GM18907 (cell line): ENCODE results near the gene C1QTNF5.

Experiments used
- ATAC-seq: cut with Tn5 transposase; IDR thresholded peaks from one replicate; pipeline ENCODE4 v1.9.1; 2021; ENCODE audit warnings: mild to moderate bottlenecking, moderate library complexity; ENCODE audit not compliant: unreplicated experiment

The C1QTNF5 gene

DNA sequence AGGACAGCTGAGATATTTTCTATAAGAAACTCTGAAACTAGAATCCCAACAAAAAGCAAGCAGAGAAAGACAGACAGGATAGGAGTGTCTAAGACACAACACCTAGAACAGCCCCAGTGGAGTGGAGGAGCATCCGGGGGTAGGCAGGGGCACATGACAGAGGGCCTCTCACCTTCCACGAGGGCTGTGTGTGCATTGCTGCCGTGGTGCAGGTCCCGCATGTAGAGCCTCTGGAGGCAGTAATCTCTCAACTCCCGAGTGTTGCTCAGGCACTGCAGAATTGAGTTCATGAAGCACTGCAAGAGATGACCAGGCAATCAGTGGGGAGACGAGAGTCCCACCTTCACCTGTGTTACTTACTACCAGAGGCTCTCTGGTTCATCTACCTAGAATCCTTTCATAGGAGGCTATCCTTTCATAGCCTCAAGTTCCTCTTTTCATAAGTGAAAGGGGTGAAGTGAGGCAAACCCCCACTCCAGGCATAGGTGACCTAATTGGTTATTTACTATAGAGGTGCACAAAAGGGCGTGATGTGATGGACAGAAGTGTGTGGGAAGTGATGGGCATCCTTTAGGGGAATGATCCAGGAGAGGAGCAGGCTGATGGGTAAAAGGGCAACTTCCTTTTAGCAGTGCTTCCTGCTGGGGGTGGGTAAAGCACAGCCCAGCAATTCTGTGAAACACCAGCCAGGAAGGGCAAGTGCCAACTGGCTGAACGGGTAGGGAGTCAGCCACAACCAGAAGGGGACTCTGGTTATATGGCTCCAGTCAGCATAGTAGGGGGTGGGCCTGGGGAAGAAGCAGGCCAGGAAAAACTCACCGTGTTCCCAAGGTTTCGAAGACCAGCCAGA is 18.9 kb upstream of the C1QTNF5 start:
- ATAC-seq, result no peak

DNA sequence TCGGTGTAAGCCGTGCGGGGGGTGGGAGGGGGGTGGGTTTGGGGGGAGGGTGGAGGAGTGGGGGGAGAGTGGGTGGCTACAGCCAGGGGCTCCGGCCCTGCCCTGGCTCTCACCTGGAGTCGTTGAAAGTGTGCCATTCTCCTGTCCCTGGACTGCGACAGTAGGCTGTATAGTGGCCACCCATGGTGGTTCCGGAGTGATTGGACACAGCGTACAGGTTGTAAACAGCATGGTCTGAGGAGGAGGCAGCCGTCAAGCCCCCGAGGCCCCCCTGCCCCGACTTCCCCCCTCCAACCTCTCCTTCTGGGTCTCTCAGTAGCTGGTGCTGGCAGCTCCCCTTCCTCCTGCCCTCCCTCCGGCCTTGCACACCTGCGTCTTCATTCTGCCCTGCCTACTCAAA is 16.4 kb upstream of the C1QTNF5 start:
- no peak for ATAC-seq

DNA sequence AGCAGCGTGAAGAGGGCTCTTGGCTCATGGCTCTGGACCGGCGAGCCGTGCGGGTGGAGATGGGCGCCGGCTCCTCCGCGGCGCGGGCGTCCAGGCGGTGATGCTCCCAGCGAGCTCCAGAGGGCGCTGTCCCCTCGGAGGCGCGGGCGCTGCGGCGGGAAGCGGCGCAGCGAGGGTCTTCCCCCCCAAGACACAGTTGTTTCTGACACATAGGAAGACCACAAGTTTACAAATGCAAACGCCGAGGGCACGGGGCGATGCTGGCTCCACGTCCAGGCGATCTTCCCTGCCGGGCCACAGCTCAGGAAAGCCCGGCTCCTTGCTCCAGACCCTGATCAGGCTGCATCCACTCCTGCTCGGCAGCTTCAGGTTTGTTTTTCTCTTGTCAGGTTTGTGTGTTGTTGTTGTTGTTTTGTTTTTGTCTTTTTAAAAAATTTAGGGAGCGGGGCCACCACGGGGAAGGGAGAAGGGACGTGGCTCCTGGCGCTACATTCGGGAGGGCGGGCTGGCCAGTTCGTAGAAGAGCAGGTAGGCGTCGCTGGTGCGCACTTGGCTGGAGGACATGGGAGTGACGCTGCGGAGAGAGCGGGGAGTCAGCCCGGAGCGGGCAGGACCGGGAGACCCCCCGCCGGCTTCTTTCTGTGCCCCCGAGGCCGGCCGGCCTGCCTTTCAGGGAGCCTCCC is 15.8 kb upstream of the C1QTNF5 start:
- ATAC-seq, result peak; percentile 68

DNA sequence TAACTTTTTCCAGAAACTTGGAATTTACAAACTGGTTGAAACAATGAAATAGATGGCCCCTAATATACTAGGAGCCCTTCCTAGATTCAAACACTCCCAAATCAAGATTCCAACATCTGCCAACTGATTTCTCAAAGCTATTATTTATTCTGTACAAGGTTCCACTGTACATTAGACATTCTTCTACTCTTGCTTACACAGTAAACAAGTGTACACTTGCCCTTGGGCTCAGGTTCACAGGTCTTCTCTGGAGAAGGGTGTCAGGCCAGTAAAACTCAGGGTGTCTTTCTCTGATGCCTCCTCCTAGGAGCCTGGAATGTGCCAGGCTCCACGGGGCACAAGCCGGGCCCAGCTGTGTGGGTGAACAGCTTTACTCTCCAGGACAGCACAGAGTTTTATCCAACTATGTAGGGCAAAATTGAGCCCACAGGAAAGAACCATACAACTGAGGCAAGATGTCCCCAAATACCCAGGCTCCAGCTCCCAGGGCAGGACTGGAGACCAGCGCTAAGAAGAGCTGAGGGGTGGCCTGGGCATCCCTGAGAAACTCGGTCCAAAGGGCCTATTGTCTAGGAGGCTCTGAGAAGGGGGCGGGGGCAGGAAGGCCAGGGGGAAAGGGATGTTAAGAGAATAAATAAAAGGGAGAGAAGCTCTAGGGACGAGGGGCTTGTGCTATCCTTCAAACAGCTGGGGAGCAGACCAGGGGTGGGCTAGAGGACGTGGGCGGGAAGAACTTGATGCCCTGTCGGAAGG is 14.6 kb upstream of the C1QTNF5 start:
- ATAC-seq, result no peak

DNA sequence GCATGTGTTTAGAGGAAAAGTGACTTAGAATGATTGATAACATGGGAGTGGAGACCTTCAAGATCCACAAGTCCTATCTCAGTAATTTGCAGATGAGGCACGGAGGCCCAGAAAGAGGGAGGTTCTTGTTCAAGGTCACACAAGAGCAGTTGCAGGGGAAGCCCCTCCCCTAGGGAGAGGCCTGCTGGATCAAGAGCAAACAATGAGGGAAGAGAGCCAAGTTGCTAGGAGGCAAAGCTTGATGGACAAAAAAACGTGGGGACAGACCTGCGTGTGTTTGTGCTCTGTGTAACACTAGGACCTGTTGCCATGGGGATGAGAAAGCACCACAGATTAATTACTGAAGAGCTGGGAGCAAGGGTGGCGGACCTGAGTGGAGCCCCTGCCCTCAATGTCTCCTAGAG is 12.2 kb upstream of the C1QTNF5 start:
- no peak for ATAC-seq

DNA sequence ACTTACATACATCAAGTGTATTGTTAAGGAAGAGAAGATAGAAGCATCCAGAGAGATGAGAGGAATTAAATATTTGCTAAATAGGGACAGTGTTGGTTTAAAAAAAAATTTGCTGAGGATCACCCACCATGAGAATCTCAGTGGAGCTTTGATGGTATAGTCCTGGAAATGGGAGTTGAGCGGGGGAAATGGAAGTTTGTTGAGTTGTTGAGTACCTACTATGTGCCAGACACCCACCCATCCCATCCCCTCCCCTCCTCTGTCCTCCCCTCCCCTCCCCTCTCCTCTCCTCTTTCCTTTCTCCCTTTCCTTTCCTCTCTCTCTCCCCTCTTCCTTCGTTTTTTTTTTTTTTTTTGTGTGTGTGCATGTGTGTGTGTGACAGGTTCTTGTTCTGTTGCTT is 10.5 kb upstream of the C1QTNF5 start:
- ATAC-seq, result no peak

DNA sequence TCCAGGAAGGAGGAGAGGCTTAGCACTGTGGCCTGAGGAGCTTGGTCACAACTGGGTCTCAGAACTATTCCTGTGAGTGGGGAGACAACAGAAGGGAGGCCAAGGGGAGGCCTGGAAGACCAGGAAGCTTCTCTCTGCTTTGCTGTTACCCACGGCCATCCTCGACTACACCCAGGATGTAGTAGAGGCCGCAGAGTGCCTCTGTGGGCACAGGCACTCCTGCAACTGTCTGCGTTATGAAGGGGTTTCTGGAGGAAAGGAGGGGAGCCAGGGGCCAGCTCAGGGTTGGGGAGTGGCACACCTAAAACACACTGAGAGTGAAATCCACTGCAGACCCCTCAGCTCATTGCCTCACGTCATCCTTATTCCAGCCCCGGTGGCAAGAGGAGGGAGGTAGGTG is 9.6 kb upstream of the C1QTNF5 start:
- ATAC-seq, result no peak

DNA sequence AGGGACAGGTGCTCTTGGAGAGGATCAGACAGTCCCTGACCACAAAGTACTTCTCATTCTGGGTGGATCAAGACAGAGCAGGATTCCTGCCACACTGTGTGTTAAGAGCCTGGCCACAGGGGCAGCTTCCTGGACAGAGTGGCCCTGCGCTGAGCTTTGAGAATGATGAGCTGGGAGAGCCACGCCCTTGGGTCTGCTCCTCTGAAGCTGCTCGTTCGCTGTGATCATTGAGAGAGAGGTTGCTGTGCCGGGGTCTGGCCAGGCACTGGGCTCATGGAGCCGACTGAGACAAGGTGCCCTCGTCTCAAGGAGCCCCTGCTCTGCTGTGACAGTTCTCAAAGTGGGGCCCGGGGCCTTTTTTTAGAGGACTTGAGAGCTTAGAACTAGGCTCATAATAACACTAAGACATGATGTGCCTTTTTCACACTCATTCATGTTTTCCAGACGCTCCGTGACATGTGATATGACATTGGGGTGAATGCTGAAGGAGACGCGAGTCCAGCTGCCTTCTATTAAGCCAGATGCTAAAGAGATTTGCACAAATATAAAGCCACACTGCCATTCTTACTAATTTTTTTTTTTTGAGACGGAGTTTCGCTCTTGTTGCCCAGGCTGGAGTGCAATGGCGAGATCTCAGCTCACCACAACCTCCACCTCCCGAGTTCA is 7.4 kb upstream of the C1QTNF5 start:
- ATAC-seq, result no peak

DNA sequence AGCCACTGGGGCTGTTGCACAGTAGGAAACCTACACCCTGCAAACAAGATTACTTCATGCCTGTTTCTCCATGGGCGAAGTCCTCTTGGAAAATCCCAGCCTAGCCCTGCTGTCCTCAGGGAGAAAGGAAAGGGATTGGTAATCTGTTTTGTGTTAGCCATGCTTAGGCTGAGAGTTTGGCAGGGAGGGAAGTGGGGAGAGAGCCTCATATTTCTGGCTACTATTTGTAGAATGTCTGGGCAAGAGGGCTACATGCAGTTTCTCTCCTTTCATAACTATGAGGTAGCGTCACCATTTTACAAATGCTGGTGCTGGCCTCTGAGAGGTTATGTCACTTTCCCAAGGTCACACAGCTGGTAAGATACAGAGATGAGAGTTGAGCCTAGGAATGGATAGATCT is 6.6 kb upstream of the C1QTNF5 start:
- no peak for ATAC-seq

DNA sequence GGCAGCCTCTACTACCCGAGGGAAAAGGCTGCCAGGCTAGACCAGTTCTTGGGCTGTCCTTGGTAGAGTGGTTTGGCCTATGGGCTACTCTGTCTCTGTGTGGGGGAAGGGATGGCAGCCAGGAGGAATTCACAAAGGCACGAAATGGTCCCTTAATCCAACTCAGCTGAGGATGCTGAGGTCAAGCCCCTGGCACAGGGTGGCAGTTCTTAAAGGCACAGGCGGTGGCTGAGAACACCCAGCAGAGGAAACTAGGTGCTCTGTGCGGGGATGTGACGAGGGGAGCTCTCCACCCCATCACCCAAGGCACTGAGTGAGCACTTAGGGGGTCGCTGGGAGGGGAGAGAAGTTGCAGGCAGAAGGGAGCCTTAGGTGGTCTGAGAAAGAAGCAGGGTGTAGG is 5.9 kb upstream of the C1QTNF5 start, which contains the start of gene MFRP:
Gene MFRP, minus strand, starts transcription at position 101 of the 400 bp plus-strand sequence. CDS start 192 bp downstream, outside the sequence.
- ATAC-seq, result no peak

DNA sequence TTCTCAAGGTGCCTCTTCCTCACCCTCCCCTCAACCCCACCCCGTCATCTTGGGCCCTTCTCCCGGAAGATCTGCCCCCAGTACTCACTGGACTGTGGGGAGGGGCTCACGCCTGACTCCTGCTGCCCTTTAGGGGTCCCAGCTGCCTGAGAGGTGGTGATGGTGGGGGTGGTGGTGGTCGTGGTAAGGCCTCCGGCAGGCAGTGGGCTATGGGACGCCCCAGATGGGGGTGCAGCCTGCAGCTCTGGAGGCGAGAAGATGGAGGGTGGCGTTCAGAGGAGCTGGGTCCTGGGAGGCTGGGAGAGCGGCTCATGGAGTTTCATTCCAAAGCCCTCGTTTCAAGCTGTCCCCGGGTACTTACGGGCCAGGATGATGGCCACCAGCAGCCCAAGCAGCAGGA is 5.0 kb upstream of the C1QTNF5 start:
- no peak for ATAC-seq

DNA sequence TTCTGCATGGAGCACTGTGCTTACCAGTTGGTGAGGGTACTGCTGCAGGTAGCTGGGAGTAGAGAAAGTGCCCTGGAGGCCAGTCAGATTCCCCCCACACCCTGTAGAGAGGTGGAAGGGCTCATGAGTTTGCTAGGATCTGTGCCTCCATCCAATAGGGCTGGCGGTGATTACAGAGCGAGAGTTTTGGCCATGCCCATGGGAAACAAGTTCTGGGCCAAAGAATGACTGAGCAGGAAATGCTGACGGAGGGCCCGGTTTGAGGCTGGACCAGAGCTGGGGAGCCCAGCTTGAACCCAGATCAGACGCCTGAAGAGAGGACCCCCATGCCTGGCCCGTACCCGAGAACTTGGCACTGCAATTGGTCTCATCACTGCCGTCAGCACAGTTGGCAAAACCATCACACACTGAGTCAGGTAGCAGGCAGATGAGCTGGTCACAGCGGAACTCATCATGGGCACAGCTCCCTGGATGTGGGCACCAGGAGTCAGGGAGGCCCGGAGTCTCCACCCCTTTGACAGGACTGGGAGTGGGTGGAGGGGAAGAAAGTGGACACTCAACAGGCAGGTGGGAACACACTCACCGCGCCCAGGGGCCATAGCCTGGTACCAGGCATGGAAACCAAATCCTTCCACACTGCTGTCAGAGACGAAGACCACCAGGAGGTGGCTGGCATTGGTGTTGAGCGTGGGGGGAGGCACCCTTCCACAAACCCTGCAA is 3.8 kb upstream of the C1QTNF5 start:
- ATAC-seq, result no peak

DNA sequence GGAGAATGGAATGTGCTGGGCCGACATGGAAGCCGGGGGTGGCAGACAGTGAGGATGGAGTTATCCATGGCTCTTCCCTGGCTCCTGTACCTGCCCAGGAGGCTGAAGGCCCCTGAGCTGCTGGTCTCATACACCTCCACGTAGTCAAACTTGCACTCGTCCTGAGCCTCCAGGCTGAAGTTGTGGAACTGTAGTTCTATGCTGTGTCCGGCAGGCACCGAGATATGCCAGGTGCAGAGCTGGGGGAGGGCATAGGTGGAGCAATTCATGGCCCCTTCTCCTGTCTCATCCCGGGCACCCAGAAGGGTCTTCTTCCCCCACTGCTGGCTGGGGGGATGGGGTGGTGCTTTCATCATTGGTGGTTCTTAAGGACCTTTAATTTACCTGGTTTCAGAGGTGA is 3.0 kb upstream of the C1QTNF5 start:
- ATAC-seq, result no peak

DNA sequence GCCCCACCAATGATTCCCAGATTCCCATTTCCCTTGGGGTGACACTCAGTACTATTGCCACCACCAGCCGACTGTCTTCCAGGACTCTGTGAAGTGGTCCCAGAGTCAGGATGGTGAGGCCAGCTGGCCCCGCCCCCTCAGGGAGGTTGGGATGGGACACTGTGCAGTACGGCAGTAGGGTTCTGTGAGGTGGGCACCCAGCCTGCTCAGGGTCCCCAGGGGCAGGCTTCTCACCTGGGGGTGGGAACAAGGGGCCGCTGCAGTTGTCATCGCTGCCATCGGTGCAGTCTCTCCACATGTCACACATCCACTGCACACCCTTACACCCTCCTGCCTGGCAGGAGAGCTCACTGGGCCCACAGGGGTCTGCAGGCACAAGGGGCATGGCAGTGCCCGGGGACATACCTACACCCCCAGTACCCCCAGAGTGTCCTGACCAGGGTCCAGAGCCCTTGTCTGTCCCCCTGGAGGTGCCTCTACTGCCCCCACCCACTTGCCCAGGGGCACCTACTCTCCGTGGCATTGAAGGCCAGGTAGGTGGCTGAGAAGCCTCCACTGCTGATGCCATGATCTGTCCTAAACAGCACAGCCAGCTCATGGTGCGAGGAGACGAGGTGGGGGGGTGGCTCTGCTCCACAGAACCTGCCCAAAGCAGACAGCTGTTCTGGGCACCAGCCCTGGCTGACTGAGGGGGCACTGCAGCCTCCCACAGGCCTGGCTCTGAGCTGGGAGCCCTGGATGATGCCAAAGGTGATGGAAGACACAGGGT is 1.9 kb upstream of the C1QTNF5 start:
- ATAC-seq, result no peak

DNA sequence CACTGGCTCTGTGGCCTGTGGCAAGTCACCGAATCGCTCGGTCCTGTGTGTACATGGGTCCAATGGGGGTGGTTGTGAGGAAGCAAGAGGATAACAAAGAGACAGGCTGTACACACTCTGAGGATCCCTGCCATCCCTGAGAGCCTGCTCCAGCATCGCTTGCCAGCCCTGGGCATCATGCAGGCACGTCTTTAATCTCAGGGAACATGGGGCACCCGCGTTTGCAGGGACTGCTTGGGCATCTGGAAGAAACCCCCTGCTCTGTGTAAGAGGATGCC is 1.3 kb upstream of the C1QTNF5 start:
- no peak for ATAC-seq

DNA sequence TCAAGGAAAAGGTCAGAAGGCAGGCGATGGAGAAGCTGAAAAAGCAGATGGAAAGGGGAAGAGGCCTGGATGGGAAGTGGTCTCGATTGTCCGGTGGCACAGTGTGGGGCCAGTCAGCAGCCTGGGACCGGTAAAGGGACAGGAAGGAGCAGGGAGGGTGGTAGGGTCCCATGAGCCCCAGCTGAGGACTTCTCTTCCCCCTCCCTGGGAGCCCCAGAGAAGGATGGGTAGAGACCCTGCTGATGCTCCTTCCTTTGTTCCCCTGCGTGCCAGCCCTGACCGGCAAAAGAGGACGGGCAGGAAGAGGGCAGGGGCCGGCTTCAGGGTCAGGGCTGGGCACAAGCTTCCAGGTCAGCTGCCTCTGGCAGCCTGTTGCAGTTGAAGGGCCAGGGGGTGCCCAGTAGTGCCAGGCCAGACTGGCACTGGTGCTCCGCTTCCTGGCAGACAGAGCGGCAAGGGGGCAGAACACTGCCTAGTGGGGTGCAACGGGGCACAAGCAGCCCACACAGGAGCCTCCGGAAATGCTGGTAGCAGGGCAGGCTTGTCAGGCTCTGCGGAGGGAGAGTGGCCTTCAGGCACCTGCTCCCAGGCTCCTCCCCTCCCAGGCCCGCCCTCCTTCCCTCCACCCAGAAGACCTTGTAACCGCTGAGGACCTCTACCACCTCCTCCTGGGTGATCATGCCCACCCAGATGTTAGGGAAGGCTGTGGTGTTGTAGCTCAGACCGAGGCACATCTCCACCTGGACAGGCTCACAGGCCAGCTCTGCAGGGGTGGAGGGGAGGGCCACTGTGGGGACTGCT is 739 bp upstream of the C1QTNF5 start:
- ATAC-seq, result no peak

DNA sequence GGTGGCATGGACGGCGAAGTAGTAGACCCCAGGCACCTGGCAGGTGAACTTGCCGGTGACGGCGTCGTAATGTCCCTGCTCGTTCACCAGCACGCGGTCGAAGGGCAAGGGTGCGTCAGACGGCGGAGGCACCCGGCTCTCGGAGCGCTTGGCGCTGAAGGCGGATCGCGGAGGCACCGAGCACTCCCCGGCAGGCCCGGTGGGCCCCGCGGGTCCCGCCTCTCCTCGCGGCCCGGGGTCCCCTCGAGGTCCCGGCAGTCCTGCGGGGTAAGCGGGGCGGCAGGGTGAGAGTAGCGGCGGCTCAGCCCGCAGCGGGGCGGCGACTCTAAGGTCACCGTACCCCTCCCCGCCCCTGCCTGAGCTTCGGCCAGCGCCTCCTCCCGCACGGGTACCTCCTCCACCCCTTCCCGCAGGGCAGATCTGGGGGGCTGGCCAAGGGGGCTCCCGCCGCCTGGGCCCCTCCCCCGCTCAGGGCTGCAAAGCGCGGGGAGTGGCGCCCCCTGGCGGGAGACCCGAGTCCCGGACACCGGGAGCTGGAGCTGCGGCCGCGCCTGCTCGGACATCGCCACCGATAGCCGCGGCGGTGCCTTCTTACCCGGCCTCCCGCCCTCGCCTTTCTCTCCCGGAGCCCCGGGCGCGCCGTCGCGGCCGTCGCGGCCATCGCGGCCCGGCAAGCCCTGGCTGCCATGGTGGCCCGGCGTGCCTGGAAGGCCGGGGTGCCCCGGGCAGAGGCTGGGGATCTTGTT is 921 bp downstream of the C1QTNF5 start:
- peak; percentile 35 for ATAC-seq

DNA sequence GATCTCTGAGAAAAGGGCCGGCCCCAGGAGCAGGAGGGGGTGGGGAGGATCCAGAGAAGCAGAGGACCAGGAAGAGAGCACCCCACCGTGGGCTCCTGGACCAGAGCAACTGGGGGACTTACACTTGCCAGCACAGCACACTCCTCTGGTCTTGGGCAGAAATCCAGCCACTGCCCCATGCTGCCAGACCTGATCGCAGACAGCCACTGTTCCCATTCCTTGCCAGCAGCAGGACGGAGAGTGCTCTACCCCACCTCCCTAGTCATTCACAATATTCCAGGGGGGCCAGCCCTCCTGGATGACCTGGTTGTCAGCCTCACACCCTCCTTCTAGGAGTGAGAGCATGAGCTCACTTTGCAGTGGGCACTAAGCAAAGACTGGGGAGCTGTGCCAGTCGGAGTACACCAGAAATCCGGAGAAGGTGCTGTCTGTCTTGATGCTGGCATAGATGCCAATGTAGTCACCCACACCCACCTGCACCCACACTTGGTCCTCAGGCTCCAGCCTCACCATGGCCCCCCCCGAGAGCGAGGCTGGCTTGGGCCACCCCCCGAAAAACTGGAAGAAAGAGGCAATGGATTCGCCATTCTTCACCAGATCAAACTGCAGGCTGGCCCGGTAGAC is 1.6 kb downstream of the C1QTNF5 start:
- no peak for ATAC-seq
